Activated effector memory CD4-positive, alpha-beta T cell treated with Interleukin-2 at 50 U/mL for 16 hours (primary cell): Measurements from ENCODE around the gene TRIM5.
"Not testable (repeated sequence)": the region's sequence is repeated elsewhere in the genome, so short reads cannot be mapped to it uniquely, and the experiment has no call there.

Experiments used
- DNase-seq: peaks from one replicate; pipeline ENCODE4 v3.0.0-alpha.2; 2020

Gene TRIM5

DNA sequence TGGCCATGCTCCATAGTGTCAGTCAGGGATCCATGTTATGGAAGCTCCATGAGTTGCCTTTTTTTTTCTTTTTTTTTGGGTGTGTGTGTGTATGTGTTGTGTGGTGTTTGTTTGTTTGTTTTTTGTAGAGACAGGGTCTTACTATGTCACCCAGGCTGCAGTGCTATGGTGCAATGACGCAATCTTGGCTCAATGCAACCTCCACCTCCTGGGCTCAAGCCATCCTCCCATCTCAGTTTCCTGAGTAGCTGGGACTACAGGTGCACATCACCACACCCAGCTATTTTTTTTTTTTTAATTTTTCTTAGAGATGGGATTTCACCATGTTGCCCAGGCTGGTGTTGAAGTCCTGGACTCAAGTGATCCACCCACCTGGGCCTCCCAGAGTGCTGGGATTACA is 3.6 kb upstream of the TRIM5 start:
- DNase-seq, result no peak

- no peak for DNase-seq
These were observed 1.6 kb upstream of the TRIM5 start for GRCh38 chr11:5686426-5686825.

DNA sequence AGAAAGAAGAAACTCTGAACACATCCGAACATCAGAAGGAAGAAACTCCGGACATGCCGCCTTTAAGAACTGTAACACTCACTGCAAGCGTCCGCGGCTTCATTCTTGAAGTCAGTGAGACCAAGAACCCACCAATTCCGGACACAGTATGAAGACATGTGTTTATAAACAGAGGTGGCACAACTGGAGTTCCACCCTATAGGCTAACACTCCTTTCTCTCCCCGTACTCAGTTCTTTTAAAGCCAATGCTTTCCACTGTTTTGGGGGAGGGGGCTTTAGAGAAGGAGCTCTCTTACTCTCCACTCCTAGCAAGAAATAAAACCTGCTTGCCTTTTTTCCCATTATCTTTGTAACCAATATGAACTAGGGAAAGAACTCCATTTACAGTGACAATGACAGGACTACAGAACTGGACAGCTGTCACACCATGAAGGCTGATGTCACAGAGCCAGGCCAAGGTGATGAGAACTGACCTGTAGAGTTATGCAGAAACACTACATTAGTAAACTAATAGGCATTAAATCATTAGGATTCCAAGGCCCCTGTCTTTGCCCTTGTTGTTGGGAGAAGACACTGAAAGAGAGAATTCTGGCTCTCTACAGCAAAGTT is 733 bp downstream of the TRIM5 start:
- DNase-seq, result no peak

DNA sequence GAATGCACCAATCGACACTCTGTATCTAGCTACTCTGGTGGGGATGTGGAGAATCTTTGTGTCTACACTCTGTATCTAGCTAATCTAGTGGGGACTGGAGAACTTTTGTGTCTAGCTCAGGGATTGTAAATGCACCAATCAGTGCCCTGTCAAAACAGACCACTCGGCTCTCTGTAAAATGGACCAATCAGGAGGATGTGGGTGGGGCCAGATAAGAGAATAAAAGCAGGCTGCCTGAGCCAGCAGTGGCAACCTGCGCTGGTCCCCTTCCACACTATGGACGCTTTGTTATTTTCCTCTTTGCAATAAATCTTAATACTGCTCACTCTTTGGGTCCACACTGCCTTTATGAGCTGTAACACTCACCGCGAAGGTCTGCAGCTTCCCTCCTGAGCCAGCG is 1.3 kb downstream of the TRIM5 start:
- DNase-seq, result not testable (repeated sequence)

DNA sequence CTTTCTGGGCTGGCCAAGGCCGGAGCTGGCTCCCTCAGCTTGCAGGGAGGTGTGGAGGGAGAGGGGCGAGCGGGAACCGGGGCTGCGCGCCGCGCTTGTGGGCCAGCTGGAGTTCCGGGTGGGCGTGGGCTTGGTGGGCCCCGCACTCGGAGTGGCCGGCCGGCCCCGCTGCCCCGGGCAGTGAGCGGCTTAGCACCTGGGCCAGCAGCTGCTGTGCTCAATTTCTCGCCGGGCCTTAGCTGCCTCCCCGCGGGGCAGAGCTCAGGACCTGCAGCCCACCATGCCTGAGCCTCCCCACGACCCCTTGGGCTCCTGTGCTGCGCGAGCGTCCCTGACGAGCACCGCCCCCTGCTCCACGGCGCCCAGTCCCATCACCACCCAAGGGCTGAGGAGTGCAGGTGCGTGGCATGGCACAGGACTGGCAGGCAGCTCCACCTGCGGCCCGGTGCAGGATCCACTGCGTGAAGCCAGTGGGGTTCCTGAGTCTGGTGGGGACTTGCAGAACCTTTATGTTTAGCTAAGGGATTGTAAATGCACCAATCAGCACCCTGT is 1.9 kb downstream of the TRIM5 start:
- DNase-seq, result not testable (repeated sequence)

DNA sequence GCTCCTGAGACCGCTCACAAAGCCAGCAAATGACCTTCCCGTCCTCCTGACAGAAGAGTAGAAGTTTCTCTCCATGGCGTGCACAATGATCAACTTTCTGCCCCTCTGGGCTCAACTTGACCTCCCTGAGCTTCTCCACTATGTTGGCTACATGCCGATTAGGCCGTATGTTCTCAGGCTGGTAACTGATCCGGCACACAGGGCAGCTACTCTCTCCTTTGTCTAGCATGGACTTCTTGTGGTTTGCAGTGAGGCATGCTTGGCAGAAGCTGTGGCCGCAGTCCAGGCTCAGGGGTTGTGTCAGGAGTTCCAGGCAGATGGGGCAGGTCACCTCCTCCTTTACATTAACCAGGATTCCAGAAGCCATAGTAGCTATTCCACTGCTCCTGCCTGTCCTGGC is 5.1 kb downstream of the TRIM5 start:
- DNase-seq, result no peak

DNA sequence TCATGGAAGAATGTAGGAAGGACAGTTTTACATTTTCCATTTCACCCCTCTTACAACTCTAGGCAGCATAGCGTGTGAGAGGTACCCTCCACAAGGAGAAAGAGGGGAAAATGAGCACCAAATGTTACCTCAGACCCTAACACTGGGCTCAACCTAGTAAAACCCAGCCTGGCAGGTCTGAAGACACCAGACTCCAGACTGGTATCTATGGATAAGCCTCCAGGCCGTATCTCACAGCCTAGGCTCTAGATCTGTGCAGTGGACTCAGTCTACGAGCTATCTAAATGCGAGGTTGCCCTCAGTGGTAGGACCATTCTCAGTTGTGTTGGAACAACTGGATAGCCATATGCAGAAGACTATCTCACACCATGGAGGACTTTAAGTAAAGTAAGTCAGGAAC is 10.5 kb downstream of the TRIM5 start:
- no peak for DNase-seq

DNA sequence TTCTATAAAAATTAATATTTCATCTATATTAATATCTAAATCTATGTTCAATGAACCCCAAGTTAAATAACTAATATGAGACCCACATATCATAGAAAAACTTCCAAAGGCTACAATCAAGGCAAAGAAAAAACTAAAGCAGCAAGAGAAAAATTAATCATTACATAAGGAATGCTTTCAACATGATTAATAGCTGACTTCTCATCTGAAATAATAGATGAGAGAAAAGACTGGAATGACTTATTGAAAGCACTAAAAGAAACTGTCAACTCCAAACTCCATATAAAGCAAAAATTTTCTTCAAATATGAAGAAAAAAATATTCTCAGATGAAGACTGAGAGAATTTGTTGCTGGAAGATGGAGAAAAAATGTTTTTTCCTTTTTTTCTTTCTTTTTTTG is 13.0 kb downstream of the TRIM5 start:
- no peak for DNase-seq

DNA sequence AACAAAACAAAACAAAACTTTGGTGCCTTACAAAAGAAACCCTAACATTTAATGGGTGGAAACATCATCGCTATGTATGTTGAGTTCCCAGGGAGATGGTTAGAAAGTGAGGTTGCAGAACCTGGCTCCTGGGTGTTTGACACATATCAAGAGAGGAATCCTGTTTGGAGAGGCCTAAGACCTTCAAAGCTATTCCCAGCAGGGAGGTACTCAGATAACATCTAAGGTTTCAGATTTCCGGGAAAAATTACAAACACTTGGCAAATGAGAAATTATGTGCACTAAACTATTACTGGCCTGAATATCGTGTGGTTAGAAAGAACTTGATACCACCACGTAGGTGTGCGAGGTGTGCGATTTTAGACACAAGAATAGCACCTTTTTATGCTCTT is 18.5 kb downstream of the TRIM5 start:
- DNase-seq, result no peak

DNA sequence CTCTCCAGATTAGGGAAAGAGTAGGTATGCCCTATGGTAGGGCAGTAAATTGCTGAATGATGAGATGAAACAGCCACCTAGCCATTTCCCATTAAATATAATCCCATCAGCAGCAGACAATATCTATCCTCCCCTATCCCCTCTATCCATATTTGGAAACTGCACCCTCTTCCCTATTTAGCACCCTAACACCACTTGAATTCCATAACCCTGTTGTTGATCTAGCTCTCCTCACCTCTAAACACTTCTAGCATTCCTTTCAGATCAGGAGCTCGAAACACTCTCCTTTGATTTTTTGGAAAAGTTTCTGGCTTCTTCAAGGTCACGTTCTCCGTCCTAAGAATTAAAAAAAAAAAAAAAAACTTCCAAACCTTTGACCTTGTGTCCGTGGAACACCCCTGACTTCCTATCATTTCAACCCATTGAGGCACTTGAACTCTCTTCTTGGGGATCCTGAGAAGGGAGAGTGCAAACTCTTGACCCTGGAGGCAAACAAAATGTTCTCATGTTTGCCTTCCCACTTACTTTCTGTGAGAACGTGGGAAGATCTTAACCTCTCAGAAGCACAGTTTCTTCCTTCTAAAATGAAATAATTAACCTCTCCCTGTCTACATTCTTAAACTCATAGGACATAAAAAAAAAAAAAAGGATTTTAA is 19.0 kb downstream of the TRIM5 start:
- no peak for DNase-seq

DNA sequence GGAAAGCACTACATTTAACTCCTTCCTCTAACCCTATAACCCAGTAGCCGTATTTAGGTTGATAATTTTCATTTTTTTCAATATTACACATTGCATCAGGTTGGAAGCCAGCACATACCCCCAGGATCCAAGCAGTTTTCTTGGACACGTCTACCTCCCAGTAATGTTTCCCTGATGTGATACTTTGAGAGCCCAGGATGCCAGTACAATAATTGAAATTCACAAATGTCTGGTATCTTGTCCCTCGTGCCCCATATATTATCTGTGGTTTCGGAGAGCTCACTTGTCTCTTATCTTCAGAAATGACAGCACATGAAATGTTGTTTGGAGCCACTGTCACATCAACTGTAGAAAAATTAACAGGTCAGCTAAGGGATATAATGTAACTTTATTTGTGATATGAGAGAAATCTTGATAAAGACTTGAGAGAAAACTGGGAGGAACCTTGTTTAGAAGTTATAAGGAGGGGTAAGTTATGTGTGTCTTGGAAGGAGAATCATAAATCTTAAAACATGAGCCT is 19.8 kb downstream of the TRIM5 start:
- no peak for DNase-seq

GRCh38 chr11:5663511-5663910 is 21.4 kb downstream of the TRIM5 start:
- no peak for DNase-seq

DNA sequence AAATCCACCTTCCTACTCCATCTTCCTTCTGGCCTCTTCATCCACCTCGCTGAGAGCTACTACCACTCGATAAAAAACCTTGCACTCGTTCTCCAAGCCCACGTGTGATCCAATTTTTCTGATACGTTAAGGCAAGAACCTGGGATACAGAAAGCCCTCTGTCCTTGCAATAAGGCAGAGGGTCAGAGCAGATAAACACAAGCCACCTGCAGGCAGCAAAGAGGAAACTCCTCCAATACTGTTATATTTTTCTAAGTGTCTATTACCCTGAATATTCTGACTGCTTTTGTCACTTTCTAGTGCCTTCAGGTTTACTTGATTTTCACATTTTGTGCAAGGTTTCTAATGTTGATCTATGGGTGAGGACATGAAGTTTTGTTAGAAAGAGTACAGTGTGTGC is 26.6 kb downstream of the TRIM5 start:
- no peak for DNase-seq

DNA sequence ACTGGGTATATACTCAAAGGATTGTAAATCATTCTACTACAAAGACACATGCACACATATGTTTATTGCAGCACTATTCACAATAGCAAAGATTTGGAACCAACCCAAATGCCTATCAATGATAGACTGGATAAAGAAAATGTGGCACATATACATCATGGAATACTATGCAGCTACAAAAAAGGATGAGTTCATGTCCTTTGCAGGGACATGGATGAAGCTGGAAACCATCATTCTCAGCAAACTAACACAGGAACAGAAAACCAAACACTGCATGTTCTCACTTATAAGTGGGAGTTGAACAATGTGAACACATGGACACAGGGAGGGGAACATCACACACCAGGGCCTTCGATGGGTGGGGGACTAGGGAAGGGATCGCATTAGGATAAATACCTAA is 27.9 kb downstream of the TRIM5 start:
- not testable (repeated sequence) for DNase-seq

- DNase-seq, result no peak
These were observed 29.4 kb downstream of the TRIM5 start for GRCh38 chr11:5655474-5655873.

DNA sequence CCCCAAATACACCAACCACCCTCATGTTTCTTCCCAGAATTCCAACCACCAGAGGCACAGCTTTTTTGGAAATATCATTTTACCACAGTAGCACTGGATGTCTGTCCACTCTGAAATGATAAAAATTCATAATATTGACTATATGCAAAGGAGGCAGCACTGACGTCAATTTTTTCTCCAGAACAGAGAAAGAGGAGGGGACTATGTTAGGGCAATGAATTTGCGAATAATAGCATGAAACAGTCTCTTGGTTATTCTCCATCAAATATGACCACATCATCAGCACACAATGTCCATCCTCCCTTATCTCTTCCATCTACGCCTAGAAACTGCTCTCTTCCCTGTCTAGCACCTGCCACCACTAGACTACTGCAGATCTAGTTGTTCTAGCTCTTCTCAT is 38.7 kb downstream of the TRIM5 start:
- no peak for DNase-seq

DNA sequence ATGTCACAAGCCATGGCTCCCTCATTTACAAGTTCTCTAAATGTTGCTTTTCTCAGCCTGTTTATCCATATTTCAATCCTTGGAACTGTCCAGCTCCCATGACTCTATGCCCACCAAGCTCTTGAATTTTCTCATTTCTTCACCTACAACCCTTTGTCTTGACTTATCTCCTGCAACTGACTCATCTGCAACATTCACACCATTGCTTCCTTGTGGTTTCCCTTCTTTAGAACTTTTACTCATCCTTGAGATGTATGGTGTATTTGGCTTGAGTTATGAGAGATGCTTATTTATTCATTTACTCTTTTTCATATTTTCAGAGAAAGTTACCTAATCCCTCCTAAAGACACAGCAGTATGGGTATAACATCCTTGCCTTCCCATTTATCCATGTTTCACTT is 41.3 kb downstream of the TRIM5 start:
- no peak for DNase-seq

GRCh38 chr11:5639953-5640352 is 44.9 kb downstream of the TRIM5 start:
- DNase-seq, result no peak

GRCh38 chr11:5631969-5632635 is 52.8 kb downstream of the TRIM5 start:
- no peak for DNase-seq

- no peak for DNase-seq
These were observed 53.5 kb downstream of the TRIM5 start for GRCh38 chr11:5631417-5631816.

DNA sequence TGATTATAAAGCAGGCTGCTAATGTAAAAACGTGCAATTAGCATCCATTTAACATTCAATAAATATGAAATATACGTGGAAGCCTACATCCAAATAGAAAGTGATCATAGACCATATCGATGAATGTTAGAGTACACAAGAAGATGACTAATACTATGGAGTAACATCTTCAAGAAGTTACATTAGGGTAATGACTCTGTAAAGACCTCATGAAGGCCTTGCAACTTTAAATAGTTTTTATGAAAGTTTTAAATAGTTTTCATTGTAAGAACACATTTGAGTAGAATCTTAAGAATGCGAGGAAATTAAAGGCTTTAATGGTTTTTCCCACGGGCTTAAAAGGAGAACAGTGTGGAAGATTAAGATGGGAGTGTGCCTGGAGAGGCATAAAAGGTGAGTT is 58.7 kb downstream of the TRIM5 start:
- no peak for DNase-seq

GRCh38 chr11:5625281-5625680 is 59.6 kb downstream of the TRIM5 start:
- DNase-seq, result no peak

- peak; percentile 45 for DNase-seq
These were observed 60.2 kb downstream of the TRIM5 start, which contains the start of gene TRIM34 for GRCh38 chr11:5624489-5625279. Gene TRIM34, plus strand, starts transcription at chr11:5625001. Its CDS starts 7,331 bp downstream, at chr11:5632332.
